CD4-positive, alpha-beta T cell treated with Interleukin-21 for 1 hour (primary cell): ENCODE data around the gene GJB2.

Source experiments
- DNase-seq: peaks from one replicate; pipeline ENCODE4 v3.0.0-alpha.2; 2020

GJB2 gene

GRCh38 chr13:20192836-20193161, at the start of gene GJB2:
Gene GJB2 (minus strand): TSS chr13:20192938. CDS start chr13:20189581, 3,357 bp downstream.
- peak; percentile 9 for DNase-seq

- DNase-seq, result no peak
Measured at GRCh38 chr13:20241593-20241992, 48.9 kb upstream of the GJB2 start.

GRCh38 chr13:20239748-20240147, 47.0 kb upstream of the GJB2 start:
- no peak for DNase-seq

GRCh38 chr13:20232556-20233277, 40.0 kb upstream of the GJB2 start:
- DNase-seq, result no peak

DNA sequence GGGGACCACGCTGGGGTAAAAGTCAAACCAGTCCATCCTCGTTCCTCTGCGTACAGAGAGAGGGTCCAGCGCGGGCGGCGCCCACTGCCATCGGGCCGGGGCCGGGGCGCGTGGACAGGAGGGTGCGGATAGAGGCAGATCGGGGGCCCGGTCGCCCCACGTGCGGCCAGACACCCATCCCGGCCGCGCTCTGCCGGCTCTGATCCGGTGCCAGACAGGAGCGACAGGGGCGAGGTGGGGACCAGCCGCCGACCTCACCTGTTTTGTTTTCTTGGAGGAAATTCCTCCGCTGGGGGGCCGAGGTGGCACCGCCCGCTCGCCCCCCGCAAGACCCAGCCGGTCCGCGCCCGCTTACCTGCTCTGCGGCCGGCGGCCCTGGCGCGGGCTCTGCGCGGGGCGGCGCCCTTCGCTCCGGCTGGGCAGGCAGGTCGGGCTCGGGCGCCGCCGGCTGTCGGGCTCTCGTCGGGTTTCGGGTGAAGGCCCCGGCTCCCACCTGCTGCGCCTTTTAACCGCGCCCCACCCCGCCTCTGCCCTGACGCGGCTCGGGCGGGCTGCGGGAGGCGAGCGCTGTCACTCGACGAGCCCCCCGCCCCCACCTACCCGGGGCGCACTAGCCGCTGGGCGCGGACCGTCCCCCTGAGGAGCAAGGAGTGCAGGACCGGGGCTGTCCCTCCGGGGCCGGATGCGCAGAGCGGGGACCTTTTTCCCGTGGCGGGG, 39.3 kb upstream of the GJB2 start, which contains the start of gene GJB6:
Gene GJB6 (minus strand): TSS at position 481 of the 717 bp plus-strand sequence. CDS start 8,839 bp downstream, outside the sequence.
- peak; percentile 8 for DNase-seq

DNA sequence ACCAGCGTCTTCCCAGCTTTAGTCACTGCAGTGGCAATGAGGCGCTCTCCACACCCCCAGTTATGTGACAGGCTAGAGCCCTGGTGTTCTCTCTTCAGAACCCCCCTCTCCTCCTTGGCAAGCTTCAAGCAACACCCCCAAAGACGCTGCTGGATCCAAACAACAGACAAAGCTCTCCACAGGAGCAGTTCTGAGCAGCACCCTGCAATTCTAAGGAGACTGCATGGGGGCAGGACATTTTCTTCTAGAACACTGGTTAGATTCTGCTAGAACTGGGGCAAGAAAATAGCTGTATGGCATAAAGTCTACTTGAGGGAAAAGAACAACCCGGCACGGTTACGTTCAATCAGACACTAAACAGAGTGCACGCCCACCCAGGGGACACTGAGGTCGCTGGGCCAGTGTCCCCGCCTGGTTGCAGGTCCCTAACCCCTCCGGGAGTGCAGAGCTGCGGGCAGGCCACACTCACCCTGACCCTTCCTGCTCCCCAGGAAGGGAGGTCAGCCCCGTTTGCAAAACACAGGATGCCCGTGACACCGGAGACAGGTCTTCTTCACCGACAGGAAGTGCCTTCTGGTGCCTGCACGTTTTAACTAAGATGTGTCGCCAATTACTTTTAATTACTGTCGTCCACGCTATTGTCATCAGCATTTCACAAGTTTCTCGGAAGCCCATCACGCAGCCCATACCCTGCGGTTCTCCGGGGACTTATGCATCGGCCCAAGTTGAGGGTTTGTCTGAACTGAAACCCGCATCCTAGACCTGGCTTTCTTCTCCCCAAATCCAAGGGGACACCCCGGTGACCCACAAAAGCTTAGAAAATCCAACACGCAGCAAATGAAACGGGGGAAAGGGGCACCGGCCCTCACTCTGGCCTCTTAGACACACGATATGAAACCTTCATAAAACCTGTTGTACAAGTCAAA, 38.4 kb upstream of the GJB2 start:
- DNase-seq, result peak; percentile 5

DNA sequence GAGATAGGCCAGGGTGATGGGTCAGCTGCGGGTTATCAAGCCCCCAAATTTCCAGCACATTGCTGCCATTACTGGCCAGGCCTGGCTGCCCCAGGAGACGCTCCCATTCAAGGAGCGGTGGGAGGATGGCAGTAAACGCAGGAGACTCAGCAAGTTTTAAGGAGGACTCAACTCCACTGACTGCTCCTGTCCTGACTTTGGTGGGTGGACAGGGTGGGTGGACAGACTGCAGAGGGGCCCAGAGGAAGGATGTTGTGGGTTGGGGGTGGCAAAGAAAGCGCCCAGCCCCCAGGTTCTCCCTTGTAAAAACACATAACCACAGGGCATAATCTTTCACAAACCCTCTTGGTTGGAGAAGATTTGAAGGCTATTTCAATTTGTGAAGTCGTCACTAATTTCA, 35.0 kb upstream of the GJB2 start:
- DNase-seq, result no peak

DNA sequence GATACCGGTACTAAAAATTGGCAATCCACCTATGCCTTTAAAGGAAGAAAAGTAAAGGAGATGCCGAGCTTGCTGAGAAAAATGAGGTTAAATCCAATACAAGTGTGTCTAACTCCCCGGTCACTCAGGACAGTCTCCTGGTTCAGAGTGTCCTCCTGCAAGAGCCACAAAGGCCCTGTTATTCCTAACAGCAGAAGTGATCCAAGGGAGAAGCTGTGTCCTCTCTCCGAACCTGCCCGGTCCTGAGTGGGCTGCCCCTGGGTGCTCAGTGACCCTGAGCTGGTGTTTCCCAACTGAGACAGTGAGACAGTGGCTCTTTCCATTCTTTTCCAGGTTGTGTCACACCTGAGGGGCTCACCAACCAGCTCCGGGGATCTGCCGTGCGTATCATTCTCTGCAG, 34.5 kb upstream of the GJB2 start:
- no peak for DNase-seq

- DNase-seq, result no peak
Measured at GRCh38 chr13:20222553-20222952, 29.8 kb upstream of the GJB2 start.

- DNase-seq, result no peak
Measured at GRCh38 chr13:20221772-20222171, 29.0 kb upstream of the GJB2 start.

GRCh38 chr13:20219577-20219976, 26.8 kb upstream of the GJB2 start:
- DNase-seq, result no peak

- DNase-seq, result no peak
Measured at GRCh38 chr13:20217168-20217567, 24.4 kb upstream of the GJB2 start.

GRCh38 chr13:20209948-20210347, 17.2 kb upstream of the GJB2 start:
- DNase-seq, result no peak

DNA sequence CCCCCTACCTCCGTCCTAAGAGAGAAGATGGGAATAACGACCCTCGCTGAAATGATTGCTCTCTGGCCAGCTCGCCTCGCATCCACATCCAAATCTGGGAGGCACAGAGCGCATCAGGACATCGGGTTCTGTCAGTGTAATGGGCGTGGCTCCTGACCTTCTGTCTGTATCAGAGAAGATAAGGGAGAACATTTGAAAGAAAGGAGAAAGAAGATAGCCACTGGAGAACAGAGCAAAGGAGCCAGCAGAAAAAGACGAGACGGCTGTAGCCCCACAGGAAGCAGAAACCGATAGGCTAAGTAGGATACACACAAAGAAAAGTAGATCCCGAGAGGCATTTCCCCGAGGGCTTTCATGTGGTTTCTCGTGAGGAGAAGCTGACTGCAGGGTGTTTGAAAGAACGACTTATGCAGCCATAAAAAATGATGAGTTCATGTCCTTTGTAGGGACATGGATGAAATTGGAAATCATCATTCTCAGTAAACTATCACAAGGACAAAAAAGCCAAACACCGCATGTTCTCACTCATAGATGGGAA, 14.0 kb upstream of the GJB2 start:
- no peak for DNase-seq

GRCh38 chr13:20206065-20206697, 13.4 kb upstream of the GJB2 start:
- no peak for DNase-seq

GRCh38 chr13:20198781-20199180, 6.0 kb upstream of the GJB2 start:
- DNase-seq, result no peak

- peak; percentile 55 for DNase-seq
Measured at GRCh38 chr13:20197361-20197834, 4.7 kb upstream of the GJB2 start.

DNA sequence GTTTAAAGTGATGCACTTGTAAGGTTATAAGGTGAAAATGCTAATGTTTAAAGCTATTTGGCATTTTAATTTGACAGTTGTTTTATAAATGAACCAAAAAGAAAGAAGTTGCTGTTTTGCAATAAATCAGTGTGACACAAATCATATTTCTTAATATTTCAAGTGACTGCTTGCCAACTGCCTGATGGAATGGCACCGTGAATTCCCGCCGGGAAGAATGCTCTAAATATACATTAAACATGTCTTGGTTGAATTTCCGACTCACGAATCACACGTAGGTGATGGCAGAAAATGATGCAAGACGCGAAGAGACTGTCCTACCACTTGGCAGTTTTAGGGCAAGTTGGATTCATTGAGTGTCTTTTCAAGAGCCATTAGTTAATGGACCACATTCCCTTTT, 3.1 kb upstream of the GJB2 start:
- DNase-seq, result no peak

DNA sequence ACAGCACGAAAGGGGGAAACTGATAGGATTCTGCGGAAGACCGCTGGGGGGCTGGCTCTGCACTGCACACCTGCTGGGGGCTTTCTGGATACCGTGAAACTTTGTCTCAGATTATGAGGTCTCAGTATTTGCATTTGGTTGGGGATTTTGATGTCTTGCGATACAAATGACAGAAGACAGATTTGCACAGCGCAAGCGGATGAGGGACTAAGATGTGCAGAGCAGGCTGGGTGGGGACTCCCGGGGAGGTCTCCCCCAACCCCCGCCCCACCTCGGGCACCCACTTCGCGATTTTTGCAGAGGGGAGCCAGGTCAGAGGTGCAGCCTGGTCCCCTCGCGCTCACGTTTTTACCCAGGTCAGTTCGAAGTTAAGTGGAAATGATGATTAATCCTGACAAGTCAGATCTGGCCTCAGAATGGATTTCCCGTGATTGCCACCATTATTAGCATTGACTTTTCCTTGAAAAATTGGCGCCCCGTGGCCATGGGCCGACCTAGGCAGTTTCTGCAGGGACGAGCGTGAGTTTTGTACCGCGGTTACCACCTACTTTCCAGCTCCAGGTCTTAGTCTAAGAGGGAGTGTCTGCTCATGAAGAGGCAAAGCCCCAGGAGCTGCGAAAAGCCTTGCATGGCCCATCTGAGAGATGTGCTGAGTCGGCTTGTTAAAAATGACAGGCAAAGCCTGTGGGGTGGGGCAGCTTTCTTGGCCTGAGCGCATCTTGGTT, 1.3 kb upstream of the GJB2 start:
- peak; percentile 15 for DNase-seq

DNA sequence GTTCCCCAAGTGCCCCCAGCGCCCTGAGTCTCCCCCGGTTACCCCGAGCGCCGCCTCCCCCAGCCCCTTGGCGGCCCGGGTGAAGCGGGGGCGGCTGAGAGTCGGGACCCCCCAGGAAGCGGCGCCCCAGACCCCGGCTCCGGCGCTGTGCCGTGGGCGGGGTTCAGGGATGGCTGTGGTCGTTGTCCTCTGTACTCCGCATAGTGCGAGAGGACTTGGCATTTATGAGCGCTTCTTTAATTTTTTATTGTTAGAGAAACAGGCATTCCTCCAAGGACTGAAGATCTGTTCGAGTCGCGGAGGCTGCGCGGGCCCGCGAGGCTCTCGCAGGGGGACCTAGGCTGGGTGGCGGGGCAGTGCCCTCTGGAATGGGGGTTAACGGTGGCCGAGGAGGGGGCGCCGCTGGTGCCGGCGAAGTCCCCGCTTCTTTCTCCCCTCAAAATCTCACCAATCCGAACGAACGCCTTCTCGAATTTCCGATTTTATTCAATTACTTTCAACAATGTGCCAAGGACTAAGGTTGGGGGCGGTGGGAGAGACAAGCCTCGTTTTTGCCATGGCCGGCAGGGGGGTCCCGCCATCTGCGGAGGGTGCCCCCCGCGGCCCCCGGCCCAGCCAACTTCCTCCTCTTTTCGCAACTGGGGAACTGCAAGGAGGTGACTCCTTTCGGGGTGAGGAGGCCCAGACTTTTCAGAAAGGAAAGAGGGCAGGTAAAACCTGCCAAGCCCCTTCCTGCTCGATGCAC, 596 bp upstream of the GJB2 start:
- no peak for DNase-seq
